Measurements from ENCODE around the gene CD2AP. TPM values are rescaled to one million over a fixed set of nuclear protein-coding genes. Genes with fewer than 3 reads are reported as not detected.

CD2AP gene
- total RNA-seq, 1 experiment from 2014 or later: 43.8 TPM

- H3K27me3 ChIP-seq (ENCODE audit: insufficient read depth, low read length): no peaks in the 10 kb centered on the region
- H3K4me2 ChIP-seq (ENCODE audit: low read length): no peak overlapping the region
- no peaks in the 10 kb centered on the region for H3K4me1 ChIP-seq (ENCODE audit: control insufficient read depth in 1 of 2, insufficient read depth in 2 of 2, low read length in 2 of 2)
- H3K9me2 ChIP-seq (ENCODE audit: insufficient read depth): no peaks in the 10 kb centered on the region
- H3K36me3 ChIP-seq (ENCODE audit: control insufficient read depth in 1 of 2, insufficient read depth in 2 of 2, low read length in 2 of 2): no peaks in the 10 kb centered on the region
- TF ChIP-seq EZH2 (IDR thresholded peaks at IDR 0.05) (no peak), MAX (IDR thresholded peaks at IDR 0.05) (no peak), SRF (IDR thresholded peaks at IDR 0.05; ENCODE audit: low read depth) (no peak), ELF1 (IDR thresholded peaks at IDR 0.05; ENCODE audit: borderline replicate concordance, low read depth) (no peak), ZBTB33 (IDR thresholded peaks at IDR 0.05; ENCODE audit: extremely low read depth, insufficient replicate concordance, low read length) (no peak), SP1 (IDR thresholded peaks at IDR 0.05; ENCODE audit: low read depth) (no peak), POLR2A (IDR thresholded peaks at IDR 0.05; ENCODE audit: borderline replicate concordance, extremely low read depth, insufficient read depth, insufficient read length) (no peak), CBX3 (IDR thresholded peaks at IDR 0.05; ENCODE audit: low read depth) (no peak), ZNF274 (IDR thresholded peaks at IDR 0.05; ENCODE audit: low read depth, low read length) (no peak), EGR1 (IDR thresholded peaks at IDR 0.05; ENCODE audit: low read depth) (no peak)
- H3K79me2 ChIP-seq (ENCODE audit: insufficient read depth, low read length): no peaks in the 10 kb centered on the region
- CTCF ChIA-PET: interaction anchor here (0.6 to 3.9 kb wide), 21 partner anchors 9 to 1134 kb away, joined by 3 to 70 read pairs (median 4); no protein-coding TSS in a partner anchor
- no peak overlapping the region for H3K9ac ChIP-seq (ENCODE audit: low read length)
- H3K4me3 ChIP-seq (replicated peaks in 1 of 2; ENCODE audit: low read depth in 1 of 2, low read length in 2 of 2): no peak overlapping the region
- no peak overlapping the region for H2AFZ ChIP-seq (ENCODE audit: low read depth, low read length, poor library complexity, severe bottlenecking)
- no peaks in the 10 kb centered on the region for H3K9me3 ChIP-seq (ENCODE audit: control insufficient read depth in 1 of 2, insufficient read depth in 1 of 2, low read depth in 1 of 2, low read length in 2 of 2)
- intact Hi-C loops (cut with micrococcal nuclease): loop anchor here (1.0 to 5.0 kb wide), 4 partner anchors 103 to 1791 kb away; no protein-coding TSS in a partner anchor
- POLR2A ChIA-PET: interaction anchor here (0.7 to 0.9 kb wide), 2 partner anchors 102 to 149 kb away, joined by 4 read pairs; no protein-coding TSS in a partner anchor
- no peaks in the 10 kb centered on the region for H4K20me1 ChIP-seq (ENCODE audit: insufficient read depth)
- RAD21 ChIA-PET (ENCODE audit: low non-redundant PET in 1 of 2, low total read pairs in 2 of 2, uncharacterized antibody in 2 of 2, unreplicated experiment in 2 of 2): interaction anchor here (1.2 to 2.0 kb wide), 5 partner anchors 102 to 1133 kb away, joined by 3 to 9 read pairs (median 8); no protein-coding TSS in a partner anchor
- no peak for ATAC-seq
- no peak for DNase-seq (ENCODE audit: low read depth, low spot score)
- no TSS peak for BruUV-seq (replicated peaks)
- no peak overlapping the region for H3K27ac ChIP-seq (ENCODE audit: low read depth, low read length)
Observed at GRCh38 chr6:47631797-47632196, 154.2 kb downstream of the CD2AP start.
